GM12864 (cell line): Measurements from ENCODE around the gene GTF2I.

ENCODE experiments used
- DNase-seq: peaks from one replicate; pipeline ENCODE4 v3.0.0-alpha.2; 2011; ENCODE audit warnings: low read depth
- H3K4me3 ChIP-seq: 2 replicates; pipeline ENCODE4 v1.5.1; 2011; ENCODE audit warnings: mild to moderate bottlenecking, low read depth, low read length, control low read depth
- CTCF ChIP-seq: IDR thresholded peaks from 2 replicates; pipeline ENCODE4 v1.5.1; 2011; ENCODE audit warnings: low read depth, mild to moderate bottlenecking, moderate library complexity, low read length, control low read depth, inconsistent platforms; ENCODE audit errors: missing control alignments

Gene GTF2I

GRCh38 chr7:74657692-74658177 lies at the start of gene GTF2I:
Gene GTF2I (plus strand): TSS chr7:74657718. CDS start chr7:74689129, 31,411 bp downstream.
- peak within 1 kb of the TSS; percentile 85 for H3K4me3 ChIP-seq
- no peak for DNase-seq
- TF ChIP-seq CTCF = no peak

- DNase-seq = no peak
- no peak for TF ChIP-seq CTCF
- H3K4me3 ChIP-seq = no peak overlapping the region
These were observed 45.3 kb upstream of the GTF2I start for GRCh38 chr7:74612015-74612829.

GRCh38 chr7:74615933-74616780 lies 41.4 kb upstream of the GTF2I start:
- no peak overlapping the region for H3K4me3 ChIP-seq
- peak; percentile 10 for TF ChIP-seq CTCF
- no peak for DNase-seq

GRCh38 chr7:74617180-74617744 lies 40.3 kb upstream of the GTF2I start:
- H3K4me3 ChIP-seq = no peak overlapping the region
- DNase-seq = no peak
- TF ChIP-seq CTCF = no peak

- no peak overlapping the region for H3K4me3 ChIP-seq
- no peak for TF ChIP-seq CTCF
- no peak for DNase-seq
These were observed 38.2 kb upstream of the GTF2I start for GRCh38 chr7:74619235-74619860.

GRCh38 chr7:74622228-74622749 lies 35.2 kb upstream of the GTF2I start:
- no peak overlapping the region for H3K4me3 ChIP-seq
- TF ChIP-seq CTCF = no peak
- no peak for DNase-seq
